Measurements from ENCODE around the gene LEAP2. TPM values are rescaled to one million over a fixed set of nuclear protein-coding genes. Genes with fewer than 3 reads are reported as not detected.
A peak's percentile ranks its signal among the peaks of the same experiment; 100 is the strongest.

Gene LEAP2
- total RNA-seq, 1 experiment from 2014 or later: 3.2 TPM

- Mint-ChIP-seq H3K9me3 (ENCODE audit: unreplicated experiment) (no peaks in the 10 kb centered on the region), H3K27me3 (ENCODE audit: insufficient read depth, unreplicated experiment) (no peaks in the 10 kb centered on the region), H3K4me1 (ENCODE audit: insufficient read depth, unreplicated experiment) (no peaks in the 10 kb centered on the region), H3K36me3 (ENCODE audit: insufficient read depth, unreplicated experiment) (peaks cover 94% of the 10 kb centered on the region), H3K4me3 (ENCODE audit: unreplicated experiment) (no peak overlapping the region), H3K27ac (ENCODE audit: low read depth, unreplicated experiment) (peak overlapping the region; percentile 36)
- BruUV-seq (replicated peaks): TSS peak; percentile 46
- no peak for TF ChIP-seq CTCF (IDR thresholded peaks at IDR 0.05; ENCODE audit: unreplicated experiment)
- POLR2A ChIA-PET: interaction anchor here (1.1 to 1.6 kb wide), 4 partner anchors 8 to 72 kb away, joined by 3 to 9 read pairs (median 5); no protein-coding TSS in a partner anchor
- CTCF ChIA-PET: interaction anchor here (0.7 to 1.5 kb wide), 2 partner anchors 13 to 77 kb away, joined by 7 read pairs; no protein-coding TSS in a partner anchor
- DNase-seq (ENCODE audit: unreplicated experiment): no peak
- intact Hi-C loops (cut with micrococcal nuclease): no loop called here
Measured at GRCh38 chr5:132896685-132897084, 23.2 kb downstream of the LEAP2 start.

GRCh38 chr5:132898094-132898493 lies 24.6 kb downstream of the LEAP2 start:
- H3K27me3 Mint-ChIP-seq (ENCODE audit: insufficient read depth, unreplicated experiment): no peaks in the 10 kb centered on the region
- no peak for TF ChIP-seq CTCF (IDR thresholded peaks at IDR 0.05; ENCODE audit: unreplicated experiment)
- H3K4me3 Mint-ChIP-seq (ENCODE audit: unreplicated experiment): no peak overlapping the region
- peaks cover 94% of the 10 kb centered on the region for H3K36me3 Mint-ChIP-seq (ENCODE audit: insufficient read depth, unreplicated experiment)
- POLR2A ChIA-PET: interaction anchor here (0.6 to 1.9 kb wide), 8 partner anchors 9 to 73 kb away, joined by 3 to 9 read pairs (median 4); no protein-coding TSS in a partner anchor
- intact Hi-C loops (cut with micrococcal nuclease): no loop called here
- BruUV-seq (replicated peaks): no TSS peak
- CTCF ChIA-PET: interaction anchor here (0.6 kb wide), 1 partner anchor 190 kb away, joined by 3 read pairs; no protein-coding TSS in a partner anchor
- no peak for DNase-seq (ENCODE audit: unreplicated experiment)
- H3K9me3 Mint-ChIP-seq (ENCODE audit: unreplicated experiment): no peaks in the 10 kb centered on the region
- no peaks in the 10 kb centered on the region for H3K4me1 Mint-ChIP-seq (ENCODE audit: insufficient read depth, unreplicated experiment)
- no peak overlapping the region for H3K27ac Mint-ChIP-seq (ENCODE audit: low read depth, unreplicated experiment)

- CTCF ChIA-PET: interaction anchor here (0.6 to 1.7 kb wide), 4 partner anchors 16 to 206 kb away, joined by 3 to 4 read pairs (median 4); no protein-coding TSS in a partner anchor
- H3K27me3 Mint-ChIP-seq (ENCODE audit: insufficient read depth, unreplicated experiment): no peaks in the 10 kb centered on the region
- TSS peak; percentile 5 for BruUV-seq (replicated peaks)
Measured at GRCh38 chr5:132901036-132901435, 27.6 kb downstream of the LEAP2 start.

GRCh38 chr5:132901730-132902129 lies 28.3 kb downstream of the LEAP2 start:
- ChIA-PET POLR2A (interaction anchor here (1.7 kb wide), 1 partner anchor 61 kb away, joined by 4 read pairs; no protein-coding TSS in a partner anchor), CTCF (interaction anchor here (0.6 to 1.7 kb wide), 3 partner anchors 18 to 205 kb away, joined by 3 to 4 read pairs (median 4); no protein-coding TSS in a partner anchor)
- DNase-seq (ENCODE audit: unreplicated experiment): no peak
- Mint-ChIP-seq H3K27me3 (ENCODE audit: insufficient read depth, unreplicated experiment) (no peaks in the 10 kb centered on the region), H3K4me3 (ENCODE audit: unreplicated experiment) (no peak overlapping the region), H3K27ac (ENCODE audit: low read depth, unreplicated experiment) (no peak overlapping the region), H3K36me3 (ENCODE audit: insufficient read depth, unreplicated experiment) (peaks cover 76% of the 10 kb centered on the region), H3K9me3 (ENCODE audit: unreplicated experiment) (no peaks in the 10 kb centered on the region), H3K4me1 (ENCODE audit: insufficient read depth, unreplicated experiment) (peaks cover 6% of the 10 kb centered on the region)
- no TSS peak for BruUV-seq (replicated peaks)
- intact Hi-C loops (cut with micrococcal nuclease): no loop called here
- no peak for TF ChIP-seq CTCF (IDR thresholded peaks at IDR 0.05; ENCODE audit: unreplicated experiment)

More at GRCh38 chr5:132901036-132901435, 27.6 kb downstream of the LEAP2 start:
- POLR2A ChIA-PET: interaction anchor here (0.7 to 1.0 kb wide), 3 partner anchors 9 to 18 kb away, joined by 3 read pairs; no protein-coding TSS in a partner anchor
- H3K27ac Mint-ChIP-seq (ENCODE audit: low read depth, unreplicated experiment): no peak overlapping the region
- H3K4me3 Mint-ChIP-seq (ENCODE audit: unreplicated experiment): no peak overlapping the region
- intact Hi-C loops (cut with micrococcal nuclease): no loop called here
- TF ChIP-seq CTCF (IDR thresholded peaks at IDR 0.05; ENCODE audit: unreplicated experiment): no peak
- H3K9me3 Mint-ChIP-seq (ENCODE audit: unreplicated experiment): no peaks in the 10 kb centered on the region
- H3K36me3 Mint-ChIP-seq (ENCODE audit: insufficient read depth, unreplicated experiment): peaks cover 83% of the 10 kb centered on the region
- H3K4me1 Mint-ChIP-seq (ENCODE audit: insufficient read depth, unreplicated experiment): peaks cover 6% of the 10 kb centered on the region
- DNase-seq (ENCODE audit: unreplicated experiment): no peak

All from MCF 10A (cell line).